GM19372 (cell line): ENCODE results near the gene ZFYVE21.

ENCODE experiments used
- ATAC-seq: cut with Tn5 transposase; IDR thresholded peaks from one replicate; pipeline ENCODE4 v1.9.1; 2021; ENCODE audit warnings: mild to moderate bottlenecking, low read depth, moderate library complexity; ENCODE audit not compliant: unreplicated experiment

The ZFYVE21 gene

GRCh38 chr14:103735439-103735814, 19.8 kb downstream of the ZFYVE21 start:
- no peak for ATAC-seq

- ATAC-seq: no peak
Observed at GRCh38 chr14:103735815-103736545, 20.4 kb downstream of the ZFYVE21 start.

- no peak for ATAC-seq
Observed at GRCh38 chr14:103736546-103737431, 21.2 kb downstream of the ZFYVE21 start.

- ATAC-seq: no peak
Observed at GRCh38 chr14:103737432-103738045, 21.9 kb downstream of the ZFYVE21 start.

GRCh38 chr14:103738166-103738565, 22.6 kb downstream of the ZFYVE21 start:
- ATAC-seq: no peak

- ATAC-seq: no peak
Observed at GRCh38 chr14:103738701-103739451, 23.3 kb downstream of the ZFYVE21 start.

GRCh38 chr14:103739466-103739792, 23.8 kb downstream of the ZFYVE21 start:
- ATAC-seq: no peak

GRCh38 chr14:103739793-103740501, 24.3 kb downstream of the ZFYVE21 start:
- ATAC-seq: no peak

GRCh38 chr14:103740991-103741689, 25.5 kb downstream of the ZFYVE21 start:
- no peak for ATAC-seq

- no peak for ATAC-seq
Observed at GRCh38 chr14:103741876-103742275, 26.3 kb downstream of the ZFYVE21 start.

GRCh38 chr14:103742499-103743255, 27.1 kb downstream of the ZFYVE21 start:
- no peak for ATAC-seq

GRCh38 chr14:103743691-103744090, 28.1 kb downstream of the ZFYVE21 start:
- ATAC-seq: no peak

GRCh38 chr14:103744621-103745395, 29.2 kb downstream of the ZFYVE21 start:
- ATAC-seq: no peak

- ATAC-seq: no peak
Observed at GRCh38 chr14:103745424-103745823, 29.8 kb downstream of the ZFYVE21 start.

- ATAC-seq: no peak
Observed at GRCh38 chr14:103746701-103747100, 31.1 kb downstream of the ZFYVE21 start.

- no peak for ATAC-seq
Observed at GRCh38 chr14:103748534-103748857, 32.9 kb downstream of the ZFYVE21 start.

GRCh38 chr14:103749452-103749851, 33.8 kb downstream of the ZFYVE21 start:
- ATAC-seq: no peak

GRCh38 chr14:103749860-103750259, 34.2 kb downstream of the ZFYVE21 start:
- ATAC-seq: no peak
